Measurements from ENCODE around the gene EVPL. TPM values are rescaled to one million over a fixed set of nuclear protein-coding genes. Genes with fewer than 3 reads are reported as not detected.
"Not testable (repeated sequence)": the region's sequence is repeated elsewhere in the genome, so short reads cannot be mapped to it uniquely, and the experiment has no call there.

Gene EVPL
- 10 to 100 TPM in 3 of 4 donors, under 1 TPM in 1; 0.60 to 26.9 (median 17.6) TPM for polyA plus RNA-seq (ENCODE audit: insufficient read length in 4 of 4)

DNA sequence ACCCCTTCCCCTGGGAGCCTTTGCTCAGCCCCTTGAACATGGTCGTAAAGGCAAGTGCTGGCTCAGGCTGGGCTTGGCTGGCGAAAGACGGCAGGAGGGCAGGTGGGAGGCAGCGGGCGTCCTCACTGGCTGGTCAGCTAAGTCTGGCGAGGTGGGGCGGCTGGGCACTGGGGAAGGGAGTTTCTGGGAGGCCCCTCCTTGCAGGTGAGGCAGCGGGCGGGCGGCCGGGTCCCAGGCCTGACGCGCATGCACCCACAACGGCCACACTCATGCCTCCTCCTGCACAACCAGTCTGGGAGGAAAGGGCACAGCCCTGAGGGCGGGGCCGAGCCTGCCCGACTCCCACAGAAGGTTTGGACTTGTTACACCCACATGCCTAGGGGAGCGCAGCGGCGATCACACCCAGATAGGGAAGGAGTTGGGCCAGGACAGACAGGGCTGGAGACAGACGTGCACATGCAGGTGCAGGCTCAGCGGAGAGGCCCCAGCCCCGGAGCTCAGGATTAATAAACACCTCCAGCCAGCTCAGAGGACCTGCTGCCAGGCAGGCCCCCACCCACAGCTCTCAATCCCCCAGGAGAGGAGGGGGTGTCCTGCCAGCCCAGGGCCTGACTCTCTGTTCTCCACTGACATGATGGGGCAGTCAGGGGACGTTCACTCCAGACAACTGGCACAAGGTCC is at the start of gene EVPL:
Gene EVPL (minus strand): TSS at position 148 of the 681 bp plus-strand sequence. CDS start 108 bp downstream, at position 40.
- no peak for DNase-seq (ENCODE audit: low read depth in 4 of 4, low spot score in 3 of 4)

GRCh38 chr17:76076146-76076764 is 49.1 kb upstream of the EVPL start:
- DNase-seq (ENCODE audit: low read depth in 4 of 4, low spot score in 3 of 4), result no peak

DNA sequence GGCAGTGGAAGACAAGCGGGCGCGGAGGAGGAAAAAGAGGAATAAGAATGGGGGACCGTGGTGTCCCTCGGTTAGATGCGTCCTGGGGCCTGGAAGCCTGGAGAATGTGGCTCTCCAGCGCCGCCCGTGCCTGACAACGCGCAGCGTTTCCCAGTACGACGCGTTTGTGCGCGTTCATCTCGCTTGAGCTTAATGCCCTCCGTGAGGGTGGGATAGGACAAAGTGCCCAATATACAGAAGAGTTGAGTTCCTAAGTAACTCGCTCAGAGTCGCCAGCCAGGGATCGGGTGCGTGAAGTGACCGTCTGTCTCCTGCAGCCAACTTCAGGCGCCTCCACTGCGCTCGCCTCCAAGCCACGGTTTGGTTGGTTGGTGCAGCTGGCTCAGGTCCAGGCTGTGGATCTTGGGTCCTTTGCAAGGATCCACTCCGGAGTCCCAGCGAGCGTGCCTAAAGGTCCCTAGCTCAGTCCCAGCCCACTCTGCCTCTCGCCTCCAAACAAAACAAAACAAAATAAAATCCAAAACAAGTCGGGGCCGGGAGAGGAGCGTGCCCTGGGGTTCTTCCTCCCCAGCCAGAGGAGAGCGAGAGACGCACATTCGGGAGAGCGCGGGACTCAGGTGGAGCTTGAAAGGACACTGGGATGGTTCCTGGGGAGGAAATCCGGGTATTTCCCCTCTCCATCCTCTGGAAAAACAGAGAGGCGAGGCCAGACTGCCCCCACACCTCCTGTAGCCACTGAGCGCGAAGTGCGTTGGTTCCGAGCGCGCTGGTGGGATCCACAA is 48.4 kb upstream of the EVPL start:
- DNase-seq (ENCODE audit: low read depth in 4 of 4, low spot score in 3 of 4), result no peak

- DNase-seq (ENCODE audit: low read depth in 4 of 4, low spot score in 3 of 4), result no peak
These were observed 47.6 kb upstream of the EVPL start, which contains the start of gene GALR2 for GRCh38 chr17:76074390-76075363. Gene GALR2, plus strand, starts transcription at chr17:76074781. Its CDS starts 103 bp downstream, at chr17:76074884.

- DNase-seq (ENCODE audit: low read depth in 4 of 4, low spot score in 3 of 4), result peak; percentile 73 to 83 (median 78)
These were observed 45.2 kb upstream of the EVPL start, which contains the start of gene SRP68 for GRCh38 chr17:76072148-76072858. Gene SRP68, minus strand, starts transcription at chr17:76072517. Its CDS starts 26 bp downstream, at chr17:76072491.

- DNase-seq (ENCODE audit: low read depth in 4 of 4, low spot score in 3 of 4), result no peak
These were observed 44.5 kb upstream of the EVPL start for GRCh38 chr17:76071531-76072147.

- DNase-seq (ENCODE audit: low read depth in 4 of 4, low spot score in 3 of 4), result no peak
These were observed 38.7 kb upstream of the EVPL start for GRCh38 chr17:76065775-76066174.

DNA sequence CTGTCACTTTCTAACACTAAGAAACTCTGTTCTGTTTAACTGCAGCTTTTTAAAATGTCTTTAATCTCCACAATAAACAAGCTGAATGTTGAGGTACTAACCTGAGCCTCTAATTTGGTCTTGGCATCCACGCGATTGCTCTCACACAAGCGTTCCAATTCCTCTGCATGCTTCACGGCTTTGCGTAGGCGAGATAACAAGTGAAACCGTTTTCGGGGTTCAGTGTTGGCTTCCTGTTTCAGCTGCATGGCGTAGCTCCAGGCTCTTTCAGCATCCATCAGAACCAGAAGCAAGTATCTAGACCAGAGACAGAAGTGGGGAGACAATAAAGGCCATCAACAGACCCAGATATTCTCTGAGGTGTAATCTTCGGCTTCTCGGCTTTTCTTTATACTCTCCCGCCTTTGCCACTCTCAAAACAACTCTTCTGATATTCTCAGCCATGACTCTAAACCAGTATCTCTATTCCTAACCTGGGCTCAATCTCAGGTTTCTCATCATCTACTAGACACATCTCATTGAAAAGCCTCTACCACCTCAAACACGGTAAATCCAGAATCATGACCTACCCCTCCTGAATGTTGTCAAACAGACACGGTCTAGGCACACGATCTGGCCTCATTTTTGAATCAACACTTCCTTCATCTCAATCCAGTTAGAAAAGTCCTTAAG is 36.9 kb upstream of the EVPL start:
- no peak for DNase-seq (ENCODE audit: low read depth in 4 of 4, low spot score in 3 of 4)

GRCh38 chr17:76058264-76058663 is 31.2 kb upstream of the EVPL start:
- DNase-seq (ENCODE audit: low read depth in 4 of 4, low spot score in 3 of 4), result not testable (repeated sequence)

DNA sequence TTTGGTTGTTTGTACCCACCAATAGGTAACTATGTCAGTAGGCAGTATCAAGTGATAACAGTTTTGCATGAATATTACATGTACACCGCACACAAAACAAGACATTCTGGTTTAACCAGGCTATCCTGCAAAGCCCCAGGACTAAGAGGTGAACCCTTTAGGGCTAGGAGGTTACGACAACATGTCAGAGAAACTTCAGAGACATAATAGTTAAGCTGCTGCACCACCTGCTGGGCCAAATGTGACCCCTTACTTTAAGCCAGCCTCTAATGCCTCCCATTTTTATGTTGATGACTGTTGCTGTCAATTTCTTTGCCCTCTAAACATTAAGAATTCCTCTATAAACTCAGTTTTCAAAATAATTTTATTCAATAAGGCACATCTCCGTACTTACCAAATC is 29.8 kb upstream of the EVPL start:
- no peak for DNase-seq (ENCODE audit: low read depth in 4 of 4, low spot score in 3 of 4)

- no peak for DNase-seq (ENCODE audit: low read depth in 4 of 4, low spot score in 3 of 4)
These were observed 27.0 kb upstream of the EVPL start for GRCh38 chr17:76054112-76054476.

- no peak for DNase-seq (ENCODE audit: low read depth in 4 of 4, low spot score in 3 of 4)
These were observed 26.4 kb upstream of the EVPL start for GRCh38 chr17:76053246-76054111.

- no peak for DNase-seq (ENCODE audit: low read depth in 4 of 4, low spot score in 3 of 4)
These were observed 24.5 kb upstream of the EVPL start for GRCh38 chr17:76051561-76051960.

DNA sequence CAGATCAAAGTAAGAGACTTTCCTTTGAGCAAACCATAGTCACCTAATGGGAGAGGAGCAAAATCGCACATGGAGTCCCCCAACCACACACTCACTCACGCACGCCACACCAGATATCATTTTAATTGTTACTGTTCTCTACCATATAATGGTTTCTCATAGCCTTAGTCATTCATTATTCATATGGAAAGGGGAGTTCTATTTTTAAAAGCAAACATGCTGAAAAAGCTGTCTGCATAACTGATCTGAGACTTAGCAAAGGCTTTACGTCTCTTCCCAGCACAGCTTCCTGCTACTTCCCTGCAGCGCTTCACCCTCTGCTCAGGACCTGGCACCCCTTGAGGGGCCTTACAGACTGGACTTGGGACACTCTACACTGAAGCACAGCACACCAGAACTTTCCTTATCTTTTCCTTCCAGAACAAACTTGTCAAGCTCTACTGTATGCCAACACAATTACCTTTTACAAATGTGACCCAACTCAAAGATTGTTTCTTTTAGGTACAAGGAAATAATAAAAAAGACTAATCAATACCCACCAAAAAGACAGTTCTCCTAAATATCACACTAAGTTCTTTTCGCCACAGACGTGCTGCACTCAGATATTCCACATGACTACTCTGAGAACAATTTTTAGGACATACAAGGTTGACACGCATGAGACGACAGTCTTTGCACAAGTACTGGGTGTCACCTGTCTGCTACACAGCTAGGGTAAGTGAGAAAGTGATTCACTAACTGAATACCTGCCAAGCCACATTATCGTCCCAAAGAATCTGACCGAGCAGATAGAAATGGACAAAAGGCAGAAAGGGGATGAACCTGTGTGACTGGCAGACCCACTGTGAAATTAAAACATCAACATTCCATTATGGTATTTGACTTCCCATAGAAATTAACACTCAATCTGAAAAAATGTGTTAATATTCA is 23.7 kb upstream of the EVPL start:
- no peak for DNase-seq (ENCODE audit: low read depth in 4 of 4, low spot score in 3 of 4)

GRCh38 chr17:76049836-76050537 is 22.9 kb upstream of the EVPL start:
- DNase-seq (ENCODE audit: low read depth in 4 of 4, low spot score in 3 of 4), result no peak

DNA sequence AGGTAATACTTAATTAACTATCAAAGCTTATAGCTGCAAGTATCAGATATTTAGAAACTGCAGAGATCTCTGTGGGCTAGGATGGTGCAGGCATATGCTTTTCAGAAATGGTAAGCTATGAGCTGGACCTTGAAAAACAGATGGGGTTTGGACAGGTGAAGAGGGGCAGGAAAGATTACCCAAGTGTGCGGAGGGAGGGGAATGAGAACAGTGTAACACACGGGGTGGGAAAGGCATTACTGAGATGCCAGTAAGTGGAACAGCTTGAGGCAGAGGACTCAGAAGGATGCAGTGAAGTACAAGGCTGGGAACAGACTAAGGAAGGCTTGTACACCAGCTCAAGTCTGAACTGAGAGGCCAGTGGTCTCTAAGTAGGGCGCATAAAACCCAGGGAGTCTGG is 22.1 kb upstream of the EVPL start:
- no peak for DNase-seq (ENCODE audit: low read depth in 4 of 4, low spot score in 3 of 4)

Measured in left renal pelvis (tissue), 4 donors.